D721Med (cell line): ENCODE data around the gene PNPT1.

Source experiments
- DNase-seq: peaks from one replicate; pipeline ENCODE4 v3.0.0; 2011; ENCODE audit warnings: low spot score; ENCODE audit not compliant: insufficient read length
- FAIRE-seq: peaks from 2 replicates; lab custom pipeline; 2011; peaks lifted over from hg19 to GRCh38; lab: Jason Lieb, UNC
- CTCF ChIP-seq: IDR thresholded peaks from 2 replicates; pipeline ENCODE4 v1.5.1; 2012; ENCODE audit warnings: mild to moderate bottlenecking, control low read depth; ENCODE audit not compliant: insufficient read depth; ENCODE audit errors: missing control alignments

The PNPT1 gene

GRCh38 chr2:55618275-55619055, 75.2 kb downstream of the PNPT1 start:
- peak; percentile 37 for DNase-seq

GRCh38 chr2:55618025-55618274, 75.7 kb downstream of the PNPT1 start:
- no peak for TF ChIP-seq CTCF
- FAIRE-seq (no peak), DNase-seq (no peak)

More at GRCh38 chr2:55618275-55619055, 75.2 kb downstream of the PNPT1 start:
- peak; percentile 11 for FAIRE-seq
- TF ChIP-seq CTCF: no peak

GRCh38 chr2:55617175-55618024, 76.2 kb downstream of the PNPT1 start, which contains the start of gene PPP4R3B:
Gene PPP4R3B (minus strand): TSS chr2:55617622. CDS start chr2:55617285, 337 bp downstream.
- TF ChIP-seq CTCF: peak; percentile 20
- FAIRE-seq: no peak
- peak; percentile 85 for DNase-seq

GRCh38 chr2:55616551-55617174, 77.0 kb downstream of the PNPT1 start:
- no peak for FAIRE-seq
- no peak for DNase-seq
- TF ChIP-seq CTCF: no peak

- DNase-seq (no peak), FAIRE-seq (no peak)
- no peak for TF ChIP-seq CTCF
Measured at GRCh38 chr2:55611997-55612396, 81.6 kb downstream of the PNPT1 start.

GRCh38 chr2:55610954-55611743, 82.5 kb downstream of the PNPT1 start:
- TF ChIP-seq CTCF: no peak
- FAIRE-seq (no peak), DNase-seq (no peak)
